Measurements from ENCODE around the gene YWHAG.

DNA sequence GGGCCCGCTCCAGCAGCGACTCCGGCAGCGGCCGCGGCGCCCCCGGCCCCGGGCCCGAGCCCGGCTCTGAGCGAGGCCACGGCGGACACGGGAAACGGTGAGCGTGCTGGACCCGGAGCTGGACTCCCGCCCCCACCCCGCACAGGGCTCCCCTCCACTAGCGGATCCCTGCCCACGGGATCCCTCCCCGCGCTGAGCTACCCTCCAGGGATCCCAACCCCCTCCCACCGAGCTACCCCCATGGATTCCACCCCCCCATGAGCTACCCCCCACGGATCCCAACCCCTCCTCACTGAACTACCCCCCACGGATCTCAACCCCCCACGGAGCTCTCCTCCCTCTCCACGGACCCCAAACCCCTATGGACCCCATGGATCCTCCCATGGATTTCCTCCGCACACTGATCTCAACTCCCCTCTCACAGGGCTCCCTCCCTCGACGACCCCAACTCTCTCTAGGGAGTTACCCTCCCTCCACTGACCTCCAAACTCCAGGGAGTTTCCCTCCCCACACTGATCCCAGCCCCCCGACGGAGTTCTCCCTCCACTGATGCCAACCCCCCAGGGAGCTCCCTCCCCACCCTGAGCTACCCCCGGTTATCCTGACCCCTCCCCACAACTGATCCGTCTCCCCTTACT lies 77.0 kb downstream of the YWHAG start:
- no peak for TF ChIP-seq CTCF (IDR thresholded peaks at IDR 0.05)
- TF ChIP-seq POLR2A (IDR thresholded peaks at IDR 0.05) = no peak
